NB4 (cell line): ENCODE measurements around the gene GLOD4.

Source experiments
- CTCF ChIP-seq: IDR thresholded peaks from one replicate; pipeline ENCODE4 v1.5.1; 2012; ENCODE audit warnings: low read depth, low read length
- MAX ChIP-seq: IDR thresholded peaks from 2 replicates; pipeline ENCODE4 v1.6.1; 2011; ENCODE audit warnings: low read depth, low read length

GRCh38 chr17:795721-796120 is 13.6 kb upstream of the GLOD4 start:
- TF ChIP-seq MAX (no peak), CTCF (no peak)
